Neutrophil (primary cell): ENCODE measurements around the gene PCDHB10.
"Not testable (repeated sequence)": the region's sequence is repeated elsewhere in the genome, so short reads cannot be mapped to it uniquely, and the experiment has no call there.

ENCODE experiments used
- H3K27ac ChIP-seq: fragments of 200-600 bp; sonication (generic); 2 replicates; pipeline ENCODE4 v1.5.1; 2016; ENCODE audit warnings: mild to moderate bottlenecking, moderate library complexity
- H3K27me3 ChIP-seq: fragments of 200-600 bp; sonication (generic); 2 replicates; pipeline ENCODE4 v1.6.0; 2016; ENCODE audit warnings: mild to moderate bottlenecking
- H3K36me3 ChIP-seq: fragments of 200-600 bp; sonication (generic); 2 replicates; pipeline ENCODE4 v1.5.1; 2017
- H3K4me1 ChIP-seq, 2 experiments: fragments of 200-600 bp in 1 of 2; sonication (generic) in 1 of 2; 1 replicate in 1 of 2; 2 replicates in 1 of 2; pipeline versions ENCODE4 v1.5.1 to v1.6.1; 2013 to 2016; ENCODE audit warnings: low read depth in 1 of 2, low read length in 1 of 2, mild to moderate bottlenecking in 1 of 2, moderate library complexity in 1 of 2; ENCODE audit not compliant: control insufficient read depth in 1 of 2, insufficient read depth in 1 of 2
- H3K4me3 ChIP-seq, 2 experiments: fragments of 200-600 bp in 1 of 2; sonication (generic) in 1 of 2; 1 replicate in 1 of 2; 2 replicates in 1 of 2; pipeline ENCODE4 v1.5.1; 2013 to 2016; ENCODE audit warnings: low read depth in 1 of 2, low read length in 1 of 2, mild to moderate bottlenecking in 1 of 2, moderate library complexity in 1 of 2
- H3K9me3 ChIP-seq: fragments of 200-600 bp; sonication (generic); 2 replicates; pipeline ENCODE4 v1.5.1; 2016
- CTCF ChIP-seq: fragments of 200-600 bp; sonication (generic); IDR thresholded peaks from 2 replicates; pipeline ENCODE4 v1.5.1; 2016; ENCODE audit warnings: antibody characterized with exemption

Gene PCDHB10

GRCh38 chr5:141192110-141192725, at the start of gene PCDHB10:
TSS of gene PCDHB10 (plus strand) at chr5:141192353. CDS start at chr5:141192553, 200 bp downstream.
- H3K9me3 ChIP-seq: no peaks in the 10 kb centered on the region
- no peak for TF ChIP-seq CTCF
- H3K27ac ChIP-seq: no peak within 1 kb of the TSS
- no peaks in the 10 kb centered on the region for H3K4me1 ChIP-seq
- no peaks in the 10 kb centered on the region for H3K36me3 ChIP-seq
- H3K27me3 ChIP-seq: peaks cover 23% of the 10 kb centered on the region
- H3K4me3 ChIP-seq: no peak within 1 kb of the TSS

GRCh38 chr5:141149812-141150211, 42.3 kb upstream of the PCDHB10 start, which contains the start of gene PCDHB6:
TSS of gene PCDHB6 (plus strand) at chr5:141150057. CDS start at chr5:141150258, 201 bp downstream.
- Histone ChIP-seq H3K27ac (no peak within 1 kb of the TSS), H3K4me3 (no peak within 1 kb of the TSS), H3K4me1 (no peaks in the 10 kb centered on the region), H3K9me3 (no peaks in the 10 kb centered on the region), H3K36me3 (no peaks in the 10 kb centered on the region), H3K27me3 (peaks cover 22% of the 10 kb centered on the region)
- no peak for TF ChIP-seq CTCF

GRCh38 chr5:141150224-141150992, 41.7 kb upstream of the PCDHB10 start:
- Histone ChIP-seq H3K9me3 (no peaks in the 10 kb centered on the region), H3K27ac (no peak overlapping the region), H3K36me3 (no peaks in the 10 kb centered on the region), H3K4me3 (no peak overlapping the region), H3K4me1 (no peaks in the 10 kb centered on the region), H3K27me3 (peaks cover 22% of the 10 kb centered on the region)
- TF ChIP-seq CTCF: no peak

- Histone ChIP-seq H3K4me3 (no peak overlapping the region), H3K9me3 (no peaks in the 10 kb centered on the region), H3K27ac (no peak overlapping the region), H3K4me1 (no peaks in the 10 kb centered on the region), H3K27me3 (peaks cover 24% of the 10 kb centered on the region), H3K36me3 (no peaks in the 10 kb centered on the region)
- no peak for TF ChIP-seq CTCF
These were observed 41.2 kb upstream of the PCDHB10 start for GRCh38 chr5:141150993-141151325.

- not testable (repeated sequence) for H3K27ac ChIP-seq, H3K4me1 ChIP-seq, H3K36me3 ChIP-seq, H3K4me3 ChIP-seq, H3K9me3 ChIP-seq
- H3K27me3 ChIP-seq: peaks cover 31% of the 10 kb centered on the region
These were observed 40.5 kb upstream of the PCDHB10 start for GRCh38 chr5:141151632-141152031.

GRCh38 chr5:141152096-141152495, 40.1 kb upstream of the PCDHB10 start:
- not testable (repeated sequence) for H3K9me3 ChIP-seq, H3K4me1 ChIP-seq, H3K27ac ChIP-seq, H3K36me3 ChIP-seq, H3K4me3 ChIP-seq
- peaks cover 35% of the 10 kb centered on the region for H3K27me3 ChIP-seq
